Mononuclear cell (primary cell): ENCODE results near the gene CRMP1. TPM values are rescaled to one million over a fixed set of nuclear protein-coding genes. Genes with fewer than 3 reads are reported as not detected.
"Not testable (repeated sequence)": the region's sequence is repeated elsewhere in the genome, so short reads cannot be mapped to it uniquely, and the experiment has no call there.

Experiments used
- H3K27me3 ChIP-seq: 2 replicates; pipeline ENCODE4 v1.6.0; 2011; ENCODE audit warnings: low read length, control low read depth; ENCODE audit not compliant: insufficient read depth
- H3K4me1 ChIP-seq: 2 replicates; pipeline ENCODE4 v1.5.1; 2011; ENCODE audit warnings: mild to moderate bottlenecking, low read length, control low read depth; ENCODE audit not compliant: insufficient read depth
- H3K4me3 ChIP-seq: 2 replicates; pipeline ENCODE4 v1.5.1; 2011; ENCODE audit warnings: mild to moderate bottlenecking, low read length, moderate library complexity
- H3K9me3 ChIP-seq: 2 replicates; pipeline ENCODE4 v1.5.1; 2011; ENCODE audit warnings: low read depth, mild to moderate bottlenecking, control low read depth, low read length
- total RNA-seq: library from RNA; depleted of rRNA; stranded (reverse); fragments of >200 nt; gene quantifications from one replicate; pipeline ENCODE4 v1.2.3, GENCODE V29; 2012

CRMP1 gene
- total RNA-seq, 1 donor: not detected

DNA sequence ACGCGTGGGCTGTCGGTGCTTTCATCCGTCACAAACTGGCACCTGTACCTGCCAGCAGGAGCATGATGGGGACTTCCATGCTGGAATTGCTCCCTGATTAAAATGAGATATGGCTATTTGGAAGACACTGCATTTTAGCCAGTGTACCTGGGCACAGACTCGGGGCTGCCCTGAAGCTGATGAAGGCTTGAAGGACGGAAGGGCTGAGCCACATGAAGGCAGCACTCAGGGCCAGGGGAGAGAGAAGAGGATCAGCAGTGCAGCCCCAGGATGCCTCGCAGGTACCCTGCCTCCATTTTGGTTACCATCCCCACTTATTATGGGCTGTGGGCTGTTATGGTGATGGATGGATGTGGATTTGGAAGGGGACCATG lies 79.0 kb downstream of the CRMP1 start:
- H3K9me3 ChIP-seq: no peaks in the 10 kb centered on the region
- no peaks in the 10 kb centered on the region for H3K4me1 ChIP-seq
- H3K4me3 ChIP-seq: no peak overlapping the region
- no peaks in the 10 kb centered on the region for H3K27me3 ChIP-seq

DNA sequence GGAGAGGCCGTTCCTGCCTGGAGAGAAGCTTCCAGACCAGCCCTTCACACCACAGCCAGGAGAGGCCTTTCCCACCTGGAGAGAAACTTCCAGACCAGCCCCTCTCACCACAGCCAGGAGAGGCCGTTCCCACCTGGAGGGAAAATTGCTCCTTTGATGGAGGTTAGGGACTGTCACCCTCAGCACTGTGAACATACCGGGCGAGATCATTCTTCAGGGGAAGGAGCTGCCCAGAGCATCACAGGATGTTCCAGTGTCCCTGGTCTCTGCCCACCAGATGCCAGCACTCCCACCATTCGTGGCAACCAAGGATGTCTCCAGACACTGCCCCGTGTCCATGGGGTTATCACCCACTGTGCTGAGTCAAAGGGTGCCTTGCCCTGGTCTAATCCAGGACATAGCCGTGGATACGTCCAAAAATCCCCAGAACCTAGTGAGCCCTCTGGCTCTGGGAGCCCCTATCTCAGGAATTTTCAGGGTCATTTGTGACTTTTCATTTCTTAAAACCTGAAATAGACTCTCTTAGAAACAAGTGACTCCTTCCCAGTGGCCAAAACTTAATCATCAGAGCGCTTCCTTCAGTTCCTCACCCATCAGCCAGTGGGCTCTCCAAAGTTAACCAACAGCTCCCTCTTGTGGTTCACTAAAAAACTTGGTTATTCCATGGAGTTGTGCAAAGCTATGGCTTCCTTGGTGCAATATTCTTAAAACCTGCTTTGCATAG lies 80.2 kb downstream of the CRMP1 start:
- Histone ChIP-seq H3K27me3 (no peaks in the 10 kb centered on the region), H3K4me3 (no peak overlapping the region), H3K4me1 (no peaks in the 10 kb centered on the region), H3K9me3 (no peaks in the 10 kb centered on the region)

DNA sequence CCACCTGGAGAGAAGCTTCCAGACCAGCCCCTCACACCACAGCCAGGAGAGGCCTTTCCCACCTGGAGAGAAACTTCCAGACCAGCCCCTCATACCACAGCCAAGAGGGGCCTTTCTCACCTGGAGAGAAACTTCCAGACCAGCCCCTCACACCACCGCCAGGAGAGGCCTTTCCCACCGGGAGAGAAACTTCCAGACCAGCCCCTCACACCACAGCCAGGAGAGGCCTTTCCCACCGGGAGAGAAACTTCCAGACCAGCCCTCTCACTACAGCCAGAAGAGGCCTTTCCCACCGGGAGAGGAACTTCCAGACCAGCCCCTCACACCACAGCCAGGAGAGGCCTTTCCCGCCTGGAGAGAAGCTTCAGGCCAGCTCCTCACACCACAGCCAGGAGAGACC lies 80.8 kb downstream of the CRMP1 start:
- not testable (repeated sequence) for H3K27me3 ChIP-seq, H3K9me3 ChIP-seq, H3K4me1 ChIP-seq, H3K4me3 ChIP-seq

DNA sequence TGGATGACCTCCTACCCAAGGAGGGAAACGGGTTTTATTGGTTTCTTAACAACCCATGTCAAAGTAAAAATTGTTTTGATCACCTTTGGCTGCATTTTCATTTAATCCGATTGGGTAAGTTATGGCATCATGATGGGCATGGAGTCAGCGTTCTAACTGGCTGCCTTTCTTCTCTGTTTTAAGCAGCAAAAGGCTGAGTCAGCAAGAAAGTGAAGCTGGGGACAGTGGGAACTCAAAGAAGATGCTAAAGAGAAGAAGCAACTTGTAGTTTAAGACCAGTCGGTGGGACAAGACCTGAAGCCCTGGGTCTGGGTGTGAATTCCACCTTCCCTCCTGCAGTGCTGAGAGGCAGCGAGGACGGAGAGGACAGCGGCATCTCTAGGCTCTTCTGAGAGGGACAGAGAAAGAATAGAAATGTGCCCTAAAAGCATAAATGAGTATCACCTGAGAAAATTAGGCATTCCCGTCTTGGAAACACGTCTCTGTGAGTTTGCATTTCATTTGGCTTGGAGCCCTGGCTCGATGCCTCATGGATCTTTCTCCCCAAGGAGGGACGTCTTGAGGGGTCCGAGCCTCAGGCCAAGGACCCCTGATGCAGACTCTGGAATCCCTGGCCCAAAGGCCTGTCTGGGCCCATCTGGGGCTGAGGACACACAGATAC lies 82.0 kb downstream of the CRMP1 start:
- H3K4me1 ChIP-seq: no peaks in the 10 kb centered on the region

DNA sequence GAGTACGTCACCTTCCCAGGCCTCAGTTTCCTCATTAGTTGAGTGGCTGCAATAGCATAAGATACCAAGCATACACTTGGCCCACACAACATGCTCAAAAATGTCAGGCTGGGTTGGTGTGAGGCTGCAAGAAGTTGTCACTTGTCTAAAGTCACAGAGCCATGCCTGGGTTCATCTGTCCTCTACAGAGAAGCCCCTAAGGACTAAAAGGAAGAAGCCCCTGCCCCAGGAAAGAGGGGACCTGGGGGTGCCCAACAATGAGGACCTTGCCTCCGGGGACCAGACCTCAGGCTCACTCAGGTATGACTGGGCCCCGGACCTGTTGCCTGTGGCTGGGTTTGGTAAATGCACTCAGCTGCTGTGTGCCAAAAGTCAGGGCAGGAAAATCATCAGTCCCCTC lies 82.7 kb downstream of the CRMP1 start:
- H3K4me3 ChIP-seq: no peak overlapping the region
- H3K27me3 ChIP-seq: no peaks in the 10 kb centered on the region
- no peaks in the 10 kb centered on the region for H3K4me1 ChIP-seq
- no peaks in the 10 kb centered on the region for H3K9me3 ChIP-seq

More for the DNA sequence above, 82.0 kb downstream of the CRMP1 start:
- no peaks in the 10 kb centered on the region for H3K9me3 ChIP-seq
- no peaks in the 10 kb centered on the region for H3K27me3 ChIP-seq
- no peak overlapping the region for H3K4me3 ChIP-seq

DNA sequence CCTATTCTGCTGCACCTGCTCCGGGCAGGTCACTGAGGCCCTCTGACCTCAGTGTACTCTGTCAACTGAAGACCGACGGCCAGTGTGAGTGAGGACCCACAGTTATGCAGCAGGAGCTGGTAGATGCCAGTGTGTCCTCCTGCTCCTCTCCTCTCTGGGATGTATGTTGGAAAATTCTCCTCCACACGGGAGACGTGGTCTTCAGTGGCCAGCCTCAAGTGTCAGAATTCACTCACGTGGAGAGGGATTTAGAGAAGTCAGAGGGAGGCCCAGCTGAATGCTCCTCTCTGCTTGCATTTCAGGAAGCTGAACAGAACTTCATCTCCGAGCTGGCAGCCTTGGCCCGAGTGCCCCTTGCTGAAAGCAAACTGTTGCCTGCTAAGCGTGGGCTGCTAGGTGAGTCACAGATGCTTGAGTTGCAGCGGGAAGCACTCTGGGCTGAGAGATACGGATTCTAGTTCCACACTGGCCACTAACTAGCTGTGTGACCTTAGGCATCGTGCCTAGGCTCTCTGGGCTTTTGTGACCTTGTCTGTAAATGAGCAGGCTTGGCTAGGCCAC lies 83.6 kb downstream of the CRMP1 start:
- H3K9me3 ChIP-seq: no peaks in the 10 kb centered on the region
- H3K4me1 ChIP-seq: no peaks in the 10 kb centered on the region
- no peaks in the 10 kb centered on the region for H3K27me3 ChIP-seq
- no peak overlapping the region for H3K4me3 ChIP-seq

DNA sequence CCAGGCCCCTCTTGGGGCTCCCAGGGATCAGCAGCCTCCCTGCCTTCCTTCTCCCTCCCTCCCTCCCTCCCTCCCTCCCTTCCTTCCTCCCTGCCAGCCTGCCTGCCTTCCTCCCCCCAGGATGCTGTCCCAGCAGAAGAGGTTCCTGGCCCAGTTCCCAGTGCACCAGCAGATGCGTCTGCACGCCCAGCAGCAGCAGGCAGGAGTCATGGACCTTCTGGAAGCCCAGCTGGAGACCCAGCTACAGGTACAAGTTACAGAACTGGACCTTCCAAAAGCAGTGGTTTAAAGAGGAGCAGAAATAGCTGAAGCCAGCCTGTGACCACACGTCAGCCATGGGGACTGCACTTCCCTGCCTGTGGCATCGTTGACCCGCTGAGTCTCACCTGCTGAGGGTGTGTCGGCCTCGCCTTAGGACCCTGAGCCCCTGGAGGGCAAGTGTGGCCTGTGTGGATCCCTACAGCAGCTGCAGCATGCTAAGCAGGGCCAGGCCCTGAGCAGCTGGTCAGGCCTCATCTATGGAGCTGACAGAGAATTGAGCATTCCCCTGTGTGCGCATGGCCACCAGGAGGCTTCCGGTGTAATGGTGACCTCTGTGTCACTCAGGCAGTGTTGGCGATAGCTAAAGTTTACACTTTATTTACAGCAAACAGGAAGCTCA lies 84.7 kb downstream of the CRMP1 start:
- no peak overlapping the region for H3K4me3 ChIP-seq
- H3K27me3 ChIP-seq: no peaks in the 10 kb centered on the region
- H3K4me1 ChIP-seq: no peaks in the 10 kb centered on the region
- no peaks in the 10 kb centered on the region for H3K9me3 ChIP-seq

DNA sequence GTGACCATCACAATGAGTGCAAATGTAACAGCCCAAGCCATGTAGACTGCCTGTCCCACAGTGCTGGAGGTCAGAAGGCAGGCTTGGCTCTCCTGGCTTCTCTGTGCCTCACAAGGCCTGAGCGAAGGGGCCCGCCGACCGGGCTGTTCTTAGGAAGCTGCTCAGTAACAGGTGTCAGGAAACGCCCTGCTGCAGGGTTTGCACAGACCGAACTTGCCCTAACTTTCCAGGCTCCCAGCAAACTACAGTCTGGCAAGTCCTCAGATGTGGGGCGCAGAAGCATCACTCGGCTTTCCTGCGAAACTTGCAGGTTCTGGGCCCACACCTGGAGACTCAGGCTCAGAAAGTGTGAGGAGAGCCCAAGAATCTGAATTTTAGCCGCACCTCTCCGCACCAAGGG lies 87.6 kb downstream of the CRMP1 start:
- Histone ChIP-seq H3K9me3 (no peaks in the 10 kb centered on the region), H3K4me3 (no peak overlapping the region), H3K4me1 (no peaks in the 10 kb centered on the region), H3K27me3 (no peaks in the 10 kb centered on the region)

DNA sequence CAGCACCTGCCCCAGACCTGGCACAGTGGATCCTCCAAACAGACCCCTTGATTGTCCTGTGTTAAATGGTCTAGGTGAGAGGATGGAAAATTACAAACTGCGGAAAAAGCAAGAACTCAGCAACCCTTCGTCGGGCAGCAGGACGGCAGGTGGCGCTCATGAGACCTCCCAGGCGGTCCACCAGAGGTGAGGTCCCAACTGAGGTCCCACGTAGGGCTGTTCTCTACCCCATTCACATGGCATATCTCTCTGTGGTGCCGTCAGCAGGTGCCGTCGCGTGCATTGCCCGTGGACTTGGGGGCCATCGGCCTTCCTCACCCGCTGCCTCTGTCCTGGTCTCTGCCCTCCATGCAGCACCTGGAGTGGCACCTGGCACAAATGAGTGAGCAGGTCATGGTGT lies 88.2 kb downstream of the CRMP1 start:
- Histone ChIP-seq H3K27me3 (no peaks in the 10 kb centered on the region), H3K4me3 (no peak overlapping the region), H3K4me1 (no peaks in the 10 kb centered on the region), H3K9me3 (no peaks in the 10 kb centered on the region)

DNA sequence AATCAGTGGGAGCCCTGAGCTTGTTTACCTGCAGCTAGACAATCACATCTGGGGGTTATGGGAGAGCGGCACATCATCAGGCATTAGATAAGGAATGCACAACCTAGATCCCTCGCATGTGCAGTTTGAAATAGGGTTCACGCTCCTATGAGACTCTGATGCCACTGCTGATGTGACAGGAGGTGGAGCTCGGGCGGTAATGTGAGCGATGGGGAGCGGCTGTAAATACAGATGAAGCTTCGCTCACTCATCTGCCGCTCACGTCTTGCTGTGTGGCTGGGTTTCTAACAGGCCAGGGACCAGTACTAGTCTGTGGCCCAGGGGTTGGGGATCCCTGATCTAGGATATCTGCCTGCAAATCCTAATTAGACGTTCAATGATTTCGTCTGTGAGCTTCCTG lies 90.3 kb downstream of the CRMP1 start:
- no peaks in the 10 kb centered on the region for H3K9me3 ChIP-seq
- no peaks in the 10 kb centered on the region for H3K4me1 ChIP-seq
- no peak overlapping the region for H3K4me3 ChIP-seq
- H3K27me3 ChIP-seq: no peaks in the 10 kb centered on the region

DNA sequence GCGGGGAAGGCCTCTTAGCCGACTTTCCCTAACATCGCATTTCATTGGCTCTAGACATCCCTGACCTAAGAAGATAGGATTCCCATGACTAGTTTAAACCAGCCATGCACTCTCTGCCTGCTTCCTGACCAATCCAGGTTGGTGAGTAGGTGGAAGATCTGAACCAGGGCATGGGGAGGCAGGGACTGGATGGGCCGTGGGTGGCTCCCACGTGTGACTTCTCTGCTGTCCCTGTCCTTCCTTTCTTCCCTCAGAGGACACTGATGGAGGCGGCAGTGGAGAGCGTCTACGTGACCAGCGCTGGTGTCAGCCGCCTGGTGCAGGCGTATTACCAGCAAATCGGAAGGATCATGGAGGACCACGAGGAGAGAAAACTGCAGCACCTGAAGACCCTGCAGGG lies 91.2 kb downstream of the CRMP1 start:
- H3K27me3 ChIP-seq: no peaks in the 10 kb centered on the region
- H3K4me3 ChIP-seq: no peak overlapping the region
- H3K9me3 ChIP-seq: no peaks in the 10 kb centered on the region
- H3K4me1 ChIP-seq: no peaks in the 10 kb centered on the region

DNA sequence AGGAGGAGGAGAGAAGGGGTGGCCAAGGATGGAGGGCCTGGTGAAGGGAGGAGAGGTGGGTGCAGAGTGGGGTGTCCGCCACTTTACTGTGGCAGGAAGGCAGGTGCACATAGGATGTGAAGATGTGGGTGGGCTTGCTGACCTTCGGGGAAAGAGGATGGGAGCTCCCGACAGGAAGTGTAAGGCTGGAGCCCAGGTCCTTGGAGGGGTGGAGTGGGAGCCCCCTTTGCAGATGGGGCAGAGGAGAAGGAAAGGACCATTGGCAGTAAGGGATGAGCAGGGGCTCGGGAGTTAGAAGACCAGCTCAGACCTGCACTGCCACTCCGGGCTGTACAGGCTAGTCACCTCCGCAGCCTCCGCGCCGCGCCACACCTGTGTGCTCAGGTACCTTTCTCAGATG lies 92.4 kb downstream of the CRMP1 start:
- H3K9me3 ChIP-seq: no peaks in the 10 kb centered on the region
- no peak overlapping the region for H3K4me3 ChIP-seq
- no peaks in the 10 kb centered on the region for H3K4me1 ChIP-seq
- H3K27me3 ChIP-seq: no peaks in the 10 kb centered on the region

DNA sequence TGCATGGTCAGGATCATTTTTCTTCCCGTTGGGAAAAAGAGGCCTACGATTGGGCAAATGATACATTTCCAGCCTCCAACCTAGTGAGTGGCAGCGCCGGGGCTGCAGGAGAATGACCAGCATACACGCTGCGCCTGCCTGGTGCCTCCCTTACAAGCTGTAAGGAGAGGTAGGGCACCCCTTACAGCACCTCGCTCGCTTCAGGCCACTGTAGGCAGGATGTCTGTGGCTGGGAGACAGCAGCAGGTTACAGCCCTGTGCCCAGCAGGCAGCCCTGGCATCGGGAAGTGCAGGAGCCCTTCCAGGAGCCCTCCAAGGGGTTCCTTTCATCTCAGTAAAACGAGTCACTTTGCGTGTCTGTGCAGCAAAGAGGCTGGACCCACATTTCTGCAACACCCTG lies 93.5 kb downstream of the CRMP1 start:
- Histone ChIP-seq H3K9me3 (no peaks in the 10 kb centered on the region), H3K4me3 (no peak overlapping the region), H3K27me3 (no peaks in the 10 kb centered on the region), H3K4me1 (no peaks in the 10 kb centered on the region)

DNA sequence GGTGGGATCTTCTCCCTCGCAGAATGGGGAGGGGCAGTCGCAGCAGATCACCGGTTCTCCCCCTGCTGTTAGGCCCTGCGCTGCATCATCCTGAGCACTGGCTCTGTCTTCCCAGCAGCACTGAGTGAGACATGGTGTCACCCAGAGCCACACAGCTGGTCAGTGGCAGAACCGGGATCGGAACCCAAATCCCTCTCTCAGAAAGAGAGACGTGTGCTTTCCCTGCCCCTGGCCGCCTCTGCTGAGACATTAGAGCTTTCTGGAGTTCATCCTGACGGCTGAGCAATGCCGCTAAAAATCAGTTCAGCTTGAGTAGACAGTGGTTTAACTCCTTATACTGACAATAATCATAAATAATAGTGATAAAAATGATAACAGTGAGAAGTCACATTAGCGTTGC lies 93.9 kb downstream of the CRMP1 start:
- Histone ChIP-seq H3K27me3 (no peaks in the 10 kb centered on the region), H3K4me1 (no peaks in the 10 kb centered on the region), H3K4me3 (no peak overlapping the region), H3K9me3 (no peaks in the 10 kb centered on the region)

DNA sequence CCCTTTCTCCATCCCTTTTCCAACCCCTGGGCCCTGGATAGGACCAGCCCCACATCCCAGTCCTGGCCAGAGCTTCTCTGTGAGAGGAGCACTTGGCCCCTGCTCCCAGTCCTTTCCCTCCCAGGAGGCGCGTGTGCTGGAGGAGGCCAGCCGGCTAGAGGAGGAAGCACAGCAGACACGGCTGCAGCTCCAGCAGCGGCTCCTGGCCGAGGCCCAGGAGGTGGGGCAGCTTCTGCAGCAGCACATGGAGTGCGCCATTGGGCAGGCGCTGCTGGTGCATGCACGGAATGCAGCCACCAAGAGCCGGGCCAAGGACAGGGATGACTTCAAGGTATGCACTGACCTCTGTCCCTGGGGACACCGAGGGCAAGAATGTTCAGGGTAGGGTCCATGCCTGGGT lies 94.4 kb downstream of the CRMP1 start:
- H3K27me3 ChIP-seq: no peaks in the 10 kb centered on the region
- no peaks in the 10 kb centered on the region for H3K4me1 ChIP-seq
- no peak overlapping the region for H3K4me3 ChIP-seq
- no peaks in the 10 kb centered on the region for H3K9me3 ChIP-seq
